PC-3 (cell line): Measurements from ENCODE around the gene TMED9.

Source experiments
- EZH2 ChIP-seq: fragments of 300-600 bp; sonication (generic); IDR thresholded peaks from one replicate; pipeline ENCODE4 v1.6.1; 2017; ENCODE audit warnings: antibody characterized with exemption, mild to moderate bottlenecking, low read length; ENCODE audit not compliant: unreplicated experiment
- TF ChIP-seq, protein P1 (sequence below): fragments of 300-600 bp; sonication (generic); conservative IDR thresholded peaks from 2 replicates; pipeline ENCODE4 v1.5.1; 2017; ENCODE audit warnings: antibody characterized with exemption, low read depth, mild to moderate bottlenecking, low read length

DNA sequence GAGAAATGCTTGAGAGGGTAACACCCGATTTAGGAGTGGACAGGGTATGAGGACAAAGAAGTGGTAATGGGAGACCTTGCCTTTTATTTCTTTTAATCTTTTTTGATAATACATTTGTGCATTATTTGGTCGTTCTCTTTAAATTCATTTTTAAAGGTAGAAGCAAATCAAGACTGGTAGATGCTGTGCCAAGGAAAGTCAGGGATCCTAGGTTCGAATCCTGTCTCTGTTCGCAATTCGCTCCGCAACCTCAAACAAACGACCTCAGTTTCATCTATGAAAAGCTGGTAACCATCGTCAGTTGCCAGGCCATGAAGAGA is 353 bp upstream of the TMED9 start:
- TF ChIP-seq, protein P1, sequence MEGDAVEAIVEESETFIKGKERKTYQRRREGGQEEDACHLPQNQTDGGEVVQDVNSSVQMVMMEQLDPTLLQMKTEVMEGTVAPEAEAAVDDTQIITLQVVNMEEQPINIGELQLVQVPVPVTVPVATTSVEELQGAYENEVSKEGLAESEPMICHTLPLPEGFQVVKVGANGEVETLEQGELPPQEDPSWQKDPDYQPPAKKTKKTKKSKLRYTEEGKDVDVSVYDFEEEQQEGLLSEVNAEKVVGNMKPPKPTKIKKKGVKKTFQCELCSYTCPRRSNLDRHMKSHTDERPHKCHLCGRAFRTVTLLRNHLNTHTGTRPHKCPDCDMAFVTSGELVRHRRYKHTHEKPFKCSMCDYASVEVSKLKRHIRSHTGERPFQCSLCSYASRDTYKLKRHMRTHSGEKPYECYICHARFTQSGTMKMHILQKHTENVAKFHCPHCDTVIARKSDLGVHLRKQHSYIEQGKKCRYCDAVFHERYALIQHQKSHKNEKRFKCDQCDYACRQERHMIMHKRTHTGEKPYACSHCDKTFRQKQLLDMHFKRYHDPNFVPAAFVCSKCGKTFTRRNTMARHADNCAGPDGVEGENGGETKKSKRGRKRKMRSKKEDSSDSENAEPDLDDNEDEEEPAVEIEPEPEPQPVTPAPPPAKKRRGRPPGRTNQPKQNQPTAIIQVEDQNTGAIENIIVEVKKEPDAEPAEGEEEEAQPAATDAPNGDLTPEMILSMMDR: no peak
- no peak for TF ChIP-seq EZH2
